GM18507 (cell line): ENCODE measurements around the gene ARID1B.
A peak's percentile ranks its signal among the peaks of the same experiment; 100 is the strongest.

Experiments
- DNase-seq: peaks from one replicate; pipeline ENCODE4 v3.0.0; 2011; ENCODE audit warnings: low read depth; ENCODE audit not compliant: insufficient read length; ENCODE audit errors: extremely low spot score
- FAIRE-seq: peaks from 2 replicates; lab custom pipeline; 2011; peaks lifted over from hg19 to GRCh38; lab: Jason Lieb, UNC

Gene ARID1B

GRCh38 chr6:157217198-157217893, 440.2 kb downstream of the ARID1B start:
- FAIRE-seq (no peak), DNase-seq (no peak)

- FAIRE-seq (no peak), DNase-seq (no peak)
These were observed 440.8 kb downstream of the ARID1B start for GRCh38 chr6:157217894-157218370.

- DNase-seq (no peak), FAIRE-seq (no peak)
These were observed 441.4 kb downstream of the ARID1B start for GRCh38 chr6:157218371-157219198.

- FAIRE-seq (no peak), DNase-seq (no peak)
These were observed 442.3 kb downstream of the ARID1B start for GRCh38 chr6:157219201-157220200.

GRCh38 chr6:157220485-157220884, 443.3 kb downstream of the ARID1B start:
- no peak for DNase-seq
- FAIRE-seq, result no peak

GRCh38 chr6:157221049-157221816, 444.1 kb downstream of the ARID1B start:
- DNase-seq, result peak; percentile 64
- peak; percentile 75 for FAIRE-seq

- FAIRE-seq (no peak), DNase-seq (no peak)
These were observed 444.6 kb downstream of the ARID1B start for GRCh38 chr6:157221817-157222175.

- FAIRE-seq (no peak), DNase-seq (no peak)
These were observed 445.2 kb downstream of the ARID1B start for GRCh38 chr6:157222201-157222981.

GRCh38 chr6:157223021-157223430, 445.8 kb downstream of the ARID1B start:
- DNase-seq (no peak), FAIRE-seq (peak; percentile 68)

- DNase-seq (no peak), FAIRE-seq (no peak)
These were observed 446.3 kb downstream of the ARID1B start for GRCh38 chr6:157223511-157223910.

- no peak for DNase-seq
- FAIRE-seq, result peak; percentile 66
These were observed 447.2 kb downstream of the ARID1B start for GRCh38 chr6:157224178-157224950.

GRCh38 chr6:157224951-157225574, 447.9 kb downstream of the ARID1B start:
- no peak for DNase-seq
- FAIRE-seq, result no peak

GRCh38 chr6:157225575-157225995, 448.4 kb downstream of the ARID1B start:
- DNase-seq (no peak), FAIRE-seq (no peak)

GRCh38 chr6:157226026-157226625, 448.9 kb downstream of the ARID1B start:
- DNase-seq (no peak), FAIRE-seq (no peak)

GRCh38 chr6:157226761-157227160, 449.6 kb downstream of the ARID1B start:
- DNase-seq, result no peak
- FAIRE-seq, result no peak
